Activated naive CD8-positive, alpha-beta T cell treated with anti-CD3 and anti-CD28 coated beads, Interleukin-2, amount 50 U/mL, for 24 hours (primary cell): ENCODE results near the gene PTGDR.
A peak's percentile ranks its signal among the peaks of the same experiment; 100 is the strongest.

Experiments
- ATAC-seq: fragments of 150-1000 bp; cut with Tn5 transposase; one replicate; pipeline ENCODE4 v1.10.0; 2021
- DNase-seq: peaks from one replicate; pipeline ENCODE4 v3.0.0; 2021
- H3K27ac Mint-ChIP-seq: one replicate; pipeline ENCODE4 v1.8.0; 2021; ENCODE audit warnings: mild to moderate bottlenecking, mixed read lengths
- H3K27me3 Mint-ChIP-seq: one replicate; pipeline ENCODE4 v1.8.0; 2021; ENCODE audit warnings: mixed read lengths
- H3K36me3 Mint-ChIP-seq: one replicate; pipeline ENCODE4 v1.8.0; 2021; ENCODE audit warnings: low read depth, mixed read lengths
- H3K4me1 Mint-ChIP-seq: one replicate; pipeline ENCODE4 v1.8.0; 2021; ENCODE audit warnings: mixed read lengths
- H3K4me3 Mint-ChIP-seq: one replicate; pipeline ENCODE4 v1.8.0; 2021; ENCODE audit warnings: mild to moderate bottlenecking, moderate library complexity, mixed read lengths
- H3K9me3 Mint-ChIP-seq: one replicate; pipeline ENCODE4 v1.8.0; 2021; ENCODE audit warnings: mixed read lengths

Gene PTGDR

DNA sequence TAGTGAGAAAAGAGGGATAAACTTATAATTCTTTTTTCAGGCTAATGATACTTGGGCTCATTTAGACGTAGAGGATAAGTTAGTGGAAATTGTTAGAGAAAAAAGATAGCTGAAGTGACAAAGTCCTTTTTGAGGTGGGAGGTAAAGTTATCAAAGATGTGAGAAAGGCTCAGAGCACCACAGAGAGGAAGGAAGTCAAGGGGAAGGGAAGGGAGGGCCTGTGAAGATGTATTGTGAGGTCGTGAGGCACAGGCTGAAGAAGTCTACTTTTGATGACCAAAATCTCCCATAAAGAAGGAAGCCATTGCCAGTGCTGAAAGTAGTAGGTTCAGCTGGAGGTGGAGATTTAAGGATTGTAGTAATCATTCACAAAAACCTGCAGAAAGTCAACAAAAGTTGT is 19.4 kb upstream of the PTGDR start:
- no peak for DNase-seq
- H3K27me3 Mint-ChIP-seq = no peaks in the 10 kb centered on the region
- peaks cover 7% of the 10 kb centered on the region for H3K9me3 Mint-ChIP-seq
- peaks cover 1% of the 10 kb centered on the region for H3K36me3 Mint-ChIP-seq
- H3K27ac Mint-ChIP-seq = no peak overlapping the region
- peaks cover 17% of the 10 kb centered on the region for H3K4me1 Mint-ChIP-seq
- H3K4me3 Mint-ChIP-seq = no peak overlapping the region
- no peak for ATAC-seq

DNA sequence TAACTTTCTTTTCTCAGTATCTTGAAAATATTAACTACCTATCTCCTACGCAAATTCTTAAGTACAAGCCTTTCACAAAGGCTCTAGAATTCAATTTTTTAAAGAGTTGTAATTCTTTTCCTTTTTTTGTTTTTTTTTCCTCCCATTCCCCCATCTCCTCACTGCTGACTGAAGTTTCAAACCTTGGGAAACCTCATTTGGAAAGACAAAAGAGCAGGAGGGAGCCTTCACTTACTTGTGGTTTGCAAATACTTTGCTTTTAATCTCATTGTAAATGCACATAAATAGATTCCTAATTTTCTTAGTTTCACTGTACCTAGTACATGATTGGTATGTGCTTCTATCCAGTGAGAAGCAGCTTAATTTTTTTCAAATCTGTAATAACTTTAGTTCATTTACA is 15.8 kb upstream of the PTGDR start:
- H3K4me1 Mint-ChIP-seq = peaks cover 15% of the 10 kb centered on the region
- ATAC-seq = no peak
- H3K27ac Mint-ChIP-seq = no peak overlapping the region
- no peak for DNase-seq
- no peak overlapping the region for H3K4me3 Mint-ChIP-seq
- H3K36me3 Mint-ChIP-seq = peaks cover 1% of the 10 kb centered on the region
- H3K27me3 Mint-ChIP-seq = peaks cover 2% of the 10 kb centered on the region
- H3K9me3 Mint-ChIP-seq = peaks cover 8% of the 10 kb centered on the region

DNA sequence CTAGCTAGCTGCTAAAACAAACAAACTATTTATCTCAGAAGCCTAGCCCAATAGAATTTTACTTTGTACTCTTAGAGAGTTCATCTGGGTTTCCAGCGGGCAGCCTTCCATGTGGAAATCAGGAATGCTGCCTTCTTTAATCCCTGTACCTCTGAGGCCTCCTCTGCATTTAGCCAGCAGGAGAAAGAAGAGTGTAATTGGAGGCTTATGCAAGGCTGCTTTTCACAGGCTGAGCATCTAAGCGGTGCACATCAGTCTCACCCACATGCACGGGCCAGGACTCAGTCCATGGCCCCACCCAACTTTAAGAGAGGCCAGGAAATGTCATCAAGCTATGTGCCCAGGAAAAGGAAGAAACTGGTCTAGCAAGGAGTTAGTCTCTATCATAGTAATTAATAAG is 14.0 kb upstream of the PTGDR start:
- Mint-ChIP-seq H3K4me1 (no peaks in the 10 kb centered on the region), H3K27me3 (peaks cover 2% of the 10 kb centered on the region), H3K9me3 (peaks cover 5% of the 10 kb centered on the region), H3K4me3 (no peak overlapping the region), H3K36me3 (no peaks in the 10 kb centered on the region), H3K27ac (no peak overlapping the region)
- DNase-seq (no peak), ATAC-seq (no peak)

DNA sequence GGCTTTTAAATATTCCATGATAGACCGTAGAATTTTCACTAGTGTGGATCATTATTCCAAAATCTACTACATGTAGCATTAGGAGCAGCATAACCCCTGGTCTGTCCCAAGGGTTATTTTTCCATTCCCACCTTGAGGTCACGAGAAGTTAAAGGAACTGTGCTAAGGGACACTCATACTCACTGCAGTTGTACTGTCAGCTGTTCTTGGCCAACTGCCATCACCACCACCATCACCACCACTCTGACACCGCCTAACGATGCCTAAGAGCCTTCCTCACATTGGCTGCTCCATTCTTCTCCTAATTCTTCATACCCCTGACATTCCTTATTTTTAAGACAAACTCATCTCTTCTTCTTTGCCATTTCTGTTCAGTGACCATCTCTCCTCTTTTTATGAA is 13.4 kb upstream of the PTGDR start:
- peaks cover 9% of the 10 kb centered on the region for H3K9me3 Mint-ChIP-seq
- no peak overlapping the region for H3K4me3 Mint-ChIP-seq
- DNase-seq (no peak), ATAC-seq (no peak)
- H3K27ac Mint-ChIP-seq = no peak overlapping the region
- H3K4me1 Mint-ChIP-seq = peaks cover 4% of the 10 kb centered on the region
- no peaks in the 10 kb centered on the region for H3K36me3 Mint-ChIP-seq
- H3K27me3 Mint-ChIP-seq = peaks cover 2% of the 10 kb centered on the region

DNA sequence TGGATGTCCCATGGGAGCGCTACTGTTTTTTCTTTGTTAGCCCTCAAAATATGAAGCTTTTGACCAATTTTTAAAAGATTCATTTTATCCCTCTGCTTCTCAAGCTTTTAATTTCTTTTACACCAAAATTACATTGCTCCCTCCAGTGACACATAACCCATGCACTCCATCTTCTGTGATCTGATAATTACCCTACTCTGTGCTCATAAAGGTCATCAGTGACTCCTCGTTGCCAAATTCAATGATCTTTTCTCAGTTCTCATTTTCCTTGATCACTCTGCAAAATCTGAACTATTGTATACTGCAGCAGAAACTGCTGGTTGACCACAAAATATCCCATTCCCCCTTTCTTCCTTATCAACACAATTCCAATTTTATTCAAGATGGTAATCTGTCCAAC is 8.7 kb upstream of the PTGDR start:
- Mint-ChIP-seq H3K4me1 (peaks cover 17% of the 10 kb centered on the region), H3K9me3 (peaks cover 9% of the 10 kb centered on the region), H3K4me3 (no peak overlapping the region), H3K27me3 (peaks cover 2% of the 10 kb centered on the region), H3K27ac (no peak overlapping the region), H3K36me3 (no peaks in the 10 kb centered on the region)
- ATAC-seq = no peak
- no peak for DNase-seq

DNA sequence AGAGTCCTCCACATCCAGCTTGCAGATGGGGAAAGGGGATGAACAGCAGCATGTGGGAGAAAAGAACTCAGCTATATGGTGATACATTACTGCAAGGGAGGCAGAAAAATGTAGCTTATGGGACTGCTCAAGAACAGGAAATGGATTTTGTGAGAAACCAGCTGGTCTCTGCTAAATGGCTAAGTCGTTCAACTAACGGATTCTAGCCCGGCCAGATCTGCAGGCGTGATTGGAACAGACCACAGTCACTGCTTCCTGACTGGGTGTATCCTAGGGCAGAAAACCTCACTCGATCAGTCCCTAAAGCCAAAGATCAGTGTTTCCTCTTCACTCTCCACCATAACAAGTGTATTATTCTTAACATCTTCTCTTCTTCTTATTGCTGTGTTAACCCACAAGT is 8.1 kb upstream of the PTGDR start:
- no peak for ATAC-seq
- no peak overlapping the region for H3K27ac Mint-ChIP-seq

DNA sequence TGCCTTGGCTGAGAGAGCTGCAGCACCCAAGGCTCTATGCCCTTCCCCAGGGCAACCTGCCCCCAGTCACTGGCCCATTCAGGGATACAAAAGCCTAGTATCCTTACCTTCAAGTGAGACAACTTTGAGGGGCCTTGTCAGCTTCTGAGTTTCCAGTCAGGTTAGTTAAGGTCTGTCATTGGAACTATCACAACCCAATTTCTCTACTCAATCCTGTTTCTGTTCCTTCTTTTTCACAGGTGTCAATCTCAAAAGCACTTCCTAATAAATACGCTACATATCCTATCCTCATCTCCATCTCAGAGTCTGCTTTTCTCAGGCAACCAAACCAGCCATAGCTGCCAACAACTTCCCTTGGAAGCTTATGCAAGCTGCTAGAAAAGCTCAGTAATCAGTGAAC is 4.9 kb upstream of the PTGDR start:
- ATAC-seq (no peak), DNase-seq (no peak)
- Mint-ChIP-seq H3K36me3 (no peaks in the 10 kb centered on the region), H3K27ac (no peak overlapping the region), H3K27me3 (peaks cover 10% of the 10 kb centered on the region), H3K4me1 (peaks cover 43% of the 10 kb centered on the region), H3K4me3 (no peak overlapping the region), H3K9me3 (peaks cover 4% of the 10 kb centered on the region)

More for the DNA sequence above, 8.1 kb upstream of the PTGDR start:
- Mint-ChIP-seq H3K4me1 (peaks cover 17% of the 10 kb centered on the region), H3K27me3 (peaks cover 2% of the 10 kb centered on the region), H3K36me3 (no peaks in the 10 kb centered on the region), H3K4me3 (no peak overlapping the region), H3K9me3 (peaks cover 9% of the 10 kb centered on the region)
- no peak for DNase-seq

DNA sequence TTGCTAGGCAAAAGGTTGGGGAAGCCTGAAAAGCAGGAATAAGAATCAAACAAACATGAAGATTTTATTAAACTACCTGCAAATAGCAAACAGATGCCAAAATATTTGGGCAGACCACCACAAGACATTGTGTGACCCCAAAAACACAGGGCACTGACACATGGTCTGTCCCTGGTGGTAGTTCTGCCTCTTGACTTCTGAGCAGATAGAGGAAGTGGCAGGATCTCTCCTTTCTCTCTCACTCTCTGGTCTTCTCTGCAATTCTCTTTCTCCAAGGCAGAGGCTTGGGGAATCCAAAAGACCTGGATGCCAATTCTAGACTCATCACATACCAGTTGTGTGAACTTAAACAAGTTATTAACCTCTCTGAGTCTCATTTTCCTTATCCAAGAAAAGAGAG is 4.3 kb upstream of the PTGDR start:
- DNase-seq (no peak), ATAC-seq (no peak)
- Mint-ChIP-seq H3K9me3 (peaks cover 4% of the 10 kb centered on the region), H3K27ac (no peak overlapping the region), H3K4me3 (no peak overlapping the region), H3K4me1 (peaks cover 46% of the 10 kb centered on the region), H3K27me3 (peaks cover 14% of the 10 kb centered on the region), H3K36me3 (no peaks in the 10 kb centered on the region)

DNA sequence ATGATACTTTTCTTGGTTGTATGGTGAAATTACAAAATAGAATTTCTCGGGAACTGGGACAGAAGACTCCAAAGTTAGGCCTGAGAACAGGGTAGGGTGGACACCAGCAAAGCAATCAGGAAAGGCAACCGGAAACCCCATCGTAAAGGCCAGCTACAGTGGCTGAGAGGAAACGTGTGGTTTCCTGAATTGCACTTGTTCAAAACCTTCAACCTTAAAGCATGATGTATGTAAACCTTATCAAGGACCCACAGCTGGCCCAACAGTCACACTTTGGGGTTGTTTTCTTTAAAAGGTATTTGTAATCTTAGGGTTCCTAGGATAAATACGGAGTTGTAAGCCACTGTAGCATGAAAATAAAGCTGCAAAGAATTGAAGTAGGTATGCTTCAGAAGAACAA is 2.2 kb upstream of the PTGDR start:
- H3K4me3 Mint-ChIP-seq = no peak overlapping the region
- H3K27me3 Mint-ChIP-seq = peaks cover 32% of the 10 kb centered on the region
- no peaks in the 10 kb centered on the region for H3K36me3 Mint-ChIP-seq
- DNase-seq = no peak
- H3K27ac Mint-ChIP-seq = no peak overlapping the region
- H3K9me3 Mint-ChIP-seq = no peaks in the 10 kb centered on the region
- peaks cover 44% of the 10 kb centered on the region for H3K4me1 Mint-ChIP-seq
- no peak for ATAC-seq

DNA sequence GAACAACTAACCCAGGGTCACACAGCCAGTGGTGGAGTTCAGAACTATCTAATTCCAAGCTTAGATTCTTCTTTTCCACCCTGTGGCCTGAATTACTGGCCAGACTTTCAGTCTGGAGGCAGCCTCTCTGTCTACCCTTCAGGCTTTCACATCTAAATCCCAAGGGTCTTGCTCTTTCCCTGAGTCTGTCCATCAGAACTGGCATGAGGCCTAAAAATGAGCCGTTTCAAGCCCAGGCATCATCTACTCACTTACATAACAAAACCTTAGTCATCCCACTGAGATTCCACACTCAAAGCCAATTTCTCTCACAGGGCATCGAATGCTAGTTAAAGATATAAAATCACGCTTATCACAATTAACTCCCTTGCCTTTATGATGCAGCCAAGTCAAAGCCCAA is 1.3 kb upstream of the PTGDR start:
- Mint-ChIP-seq H3K36me3 (no peaks in the 10 kb centered on the region), H3K27ac (peak overlapping the region; percentile 0), H3K4me1 (peaks cover 45% of the 10 kb centered on the region), H3K9me3 (no peaks in the 10 kb centered on the region), H3K27me3 (peaks cover 35% of the 10 kb centered on the region), H3K4me3 (no peak overlapping the region)
- DNase-seq = no peak
- ATAC-seq = no peak

DNA sequence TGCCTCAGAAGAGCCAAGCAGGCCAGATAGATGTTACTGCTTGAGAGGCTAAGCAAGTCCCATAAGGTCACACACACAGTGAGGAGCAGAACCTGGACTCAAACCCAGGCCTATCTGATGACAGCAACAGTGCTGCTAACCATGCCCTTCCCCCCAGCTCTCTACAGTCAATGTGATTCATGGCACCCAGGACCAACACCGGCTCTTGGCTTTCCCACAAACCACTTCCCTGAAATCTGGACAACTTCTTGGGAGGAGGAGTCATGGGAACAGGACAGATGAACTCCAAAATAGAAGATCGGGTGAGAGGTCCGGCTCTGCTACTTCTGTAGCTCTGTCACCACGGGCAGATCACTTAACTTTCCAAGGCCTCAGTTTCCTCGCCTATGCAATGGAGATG is 716 bp upstream of the PTGDR start:
- H3K27ac Mint-ChIP-seq = no peak overlapping the region
- DNase-seq (no peak), ATAC-seq (no peak)
- H3K9me3 Mint-ChIP-seq = no peaks in the 10 kb centered on the region
- peaks cover 45% of the 10 kb centered on the region for H3K4me1 Mint-ChIP-seq
- H3K27me3 Mint-ChIP-seq = peaks cover 35% of the 10 kb centered on the region
- peak overlapping the region; percentile 83 for H3K4me3 Mint-ChIP-seq
- H3K36me3 Mint-ChIP-seq = no peaks in the 10 kb centered on the region

DNA sequence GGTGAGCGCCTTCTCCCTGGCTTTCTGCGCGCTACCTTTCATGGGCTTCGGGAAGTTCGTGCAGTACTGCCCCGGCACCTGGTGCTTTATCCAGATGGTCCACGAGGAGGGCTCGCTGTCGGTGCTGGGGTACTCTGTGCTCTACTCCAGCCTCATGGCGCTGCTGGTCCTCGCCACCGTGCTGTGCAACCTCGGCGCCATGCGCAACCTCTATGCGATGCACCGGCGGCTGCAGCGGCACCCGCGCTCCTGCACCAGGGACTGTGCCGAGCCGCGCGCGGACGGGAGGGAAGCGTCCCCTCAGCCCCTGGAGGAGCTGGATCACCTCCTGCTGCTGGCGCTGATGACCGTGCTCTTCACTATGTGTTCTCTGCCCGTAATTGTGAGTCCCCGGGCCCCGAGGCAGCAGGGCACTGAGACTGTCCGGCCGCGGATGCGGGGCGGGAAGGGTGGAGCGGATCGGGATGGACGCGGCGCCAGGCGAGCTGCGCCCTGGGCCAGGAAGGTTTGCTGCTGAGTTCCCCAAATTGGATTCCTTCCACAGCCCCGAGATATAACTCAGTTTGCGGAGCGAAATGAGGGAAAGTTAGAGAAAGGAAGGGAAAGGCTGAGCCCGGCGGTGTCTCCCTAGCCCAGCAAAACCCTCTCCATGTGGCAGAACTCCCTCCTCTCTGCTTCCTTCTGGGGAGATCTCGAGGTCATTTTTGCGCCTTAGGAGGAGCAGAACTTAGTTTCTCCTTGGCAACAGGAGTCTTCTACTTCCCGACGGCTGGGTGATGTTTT is 972 bp downstream of the PTGDR start:
- H3K27ac Mint-ChIP-seq = no peak overlapping the region
- ATAC-seq (peak; percentile 37), DNase-seq (peak; percentile 36)
- H3K4me1 Mint-ChIP-seq = peaks cover 43% of the 10 kb centered on the region
- no peaks in the 10 kb centered on the region for H3K9me3 Mint-ChIP-seq
- H3K36me3 Mint-ChIP-seq = no peaks in the 10 kb centered on the region
- H3K4me3 Mint-ChIP-seq = peak overlapping the region; percentile 83
- peaks cover 35% of the 10 kb centered on the region for H3K27me3 Mint-ChIP-seq

DNA sequence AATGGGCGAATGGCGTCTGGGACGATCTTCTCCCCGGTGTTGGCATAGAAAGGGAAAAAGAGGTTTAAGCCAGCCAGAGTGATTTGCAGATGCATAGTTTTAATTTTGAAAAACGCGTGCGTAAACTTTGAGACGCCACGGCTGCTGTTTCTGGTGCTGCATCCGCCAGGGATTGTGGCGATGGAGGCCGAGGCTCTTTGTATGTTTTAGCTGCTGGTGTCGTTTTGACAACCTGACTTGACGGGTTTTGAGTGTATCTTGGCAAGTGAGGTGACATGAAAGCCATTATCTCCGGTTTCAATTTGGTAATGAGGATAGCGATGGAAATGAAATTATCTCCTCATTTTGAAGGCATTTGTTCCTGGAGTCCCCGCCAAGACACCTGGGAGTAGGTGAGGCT is 1.6 kb downstream of the PTGDR start:
- H3K4me3 Mint-ChIP-seq = peak overlapping the region; percentile 83
- no peak for DNase-seq
- H3K27me3 Mint-ChIP-seq = peaks cover 35% of the 10 kb centered on the region
- H3K27ac Mint-ChIP-seq = no peak overlapping the region
- ATAC-seq = no peak
- H3K4me1 Mint-ChIP-seq = peaks cover 43% of the 10 kb centered on the region
- H3K36me3 Mint-ChIP-seq = no peaks in the 10 kb centered on the region
- H3K9me3 Mint-ChIP-seq = no peaks in the 10 kb centered on the region

DNA sequence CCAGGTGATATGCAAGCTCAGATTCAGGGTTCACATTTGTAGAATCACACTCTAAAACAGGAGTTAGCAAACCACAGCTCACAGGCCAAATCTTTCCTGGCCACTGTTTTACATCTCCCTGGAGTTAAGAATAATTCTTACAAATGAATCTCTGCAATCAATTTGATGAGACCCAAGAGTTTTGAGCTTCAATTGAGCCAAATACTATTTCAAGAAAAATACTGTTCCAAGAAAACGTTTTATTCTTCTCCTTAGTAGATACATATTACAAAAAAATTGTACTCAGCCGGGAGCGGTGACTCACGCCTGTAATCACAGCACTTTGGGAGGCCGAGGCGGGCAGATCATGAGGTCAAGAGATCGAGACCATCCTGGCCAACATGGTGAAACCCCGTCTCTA is 2.5 kb downstream of the PTGDR start:
- H3K27ac Mint-ChIP-seq = no peak overlapping the region
- H3K36me3 Mint-ChIP-seq = no peaks in the 10 kb centered on the region
- H3K4me3 Mint-ChIP-seq = peak overlapping the region; percentile 83
- no peaks in the 10 kb centered on the region for H3K9me3 Mint-ChIP-seq
- H3K27me3 Mint-ChIP-seq = peaks cover 35% of the 10 kb centered on the region
- ATAC-seq (no peak), DNase-seq (no peak)
- H3K4me1 Mint-ChIP-seq = peaks cover 45% of the 10 kb centered on the region

DNA sequence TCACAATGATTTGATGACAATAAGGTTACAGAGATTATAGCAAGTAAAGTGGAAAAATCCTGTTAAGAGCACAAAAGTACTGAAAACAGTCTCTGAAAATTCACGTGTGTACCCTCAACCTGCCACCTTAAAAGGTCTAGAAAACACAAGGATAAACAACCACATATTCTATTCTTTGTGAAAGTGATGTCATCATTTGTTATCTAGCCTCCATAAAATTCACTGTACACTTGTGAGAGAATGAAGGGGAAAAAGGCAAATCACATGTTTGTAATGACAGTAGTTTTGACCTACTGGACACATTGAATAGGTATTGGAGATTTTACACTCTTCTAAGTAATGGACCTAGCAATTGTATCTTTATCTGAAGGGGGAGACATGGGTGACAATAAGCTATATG is 4.0 kb downstream of the PTGDR start:
- H3K27me3 Mint-ChIP-seq = peaks cover 35% of the 10 kb centered on the region

DNA sequence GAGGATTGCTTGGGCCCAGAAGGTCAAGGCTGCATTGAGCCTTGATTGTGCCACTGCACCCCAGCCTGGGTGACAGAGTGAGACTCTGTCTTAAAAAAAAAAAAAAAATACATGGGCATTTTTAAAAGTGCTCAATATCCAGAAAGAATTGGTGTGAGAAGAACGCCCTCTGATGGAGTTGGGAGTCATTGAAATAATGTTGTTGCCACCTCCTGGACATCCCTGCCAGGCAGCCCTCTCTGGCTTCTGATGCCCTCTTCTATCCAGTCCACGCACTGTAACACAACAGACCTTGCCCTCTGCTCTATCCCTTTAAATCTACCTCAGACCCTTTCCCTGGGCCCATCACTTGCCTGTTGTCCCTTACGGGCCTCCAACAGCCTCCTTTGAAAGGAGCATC is 4.9 kb downstream of the PTGDR start:
- Mint-ChIP-seq H3K36me3 (no peaks in the 10 kb centered on the region), H3K9me3 (no peaks in the 10 kb centered on the region), H3K4me1 (peaks cover 27% of the 10 kb centered on the region), H3K4me3 (no peak overlapping the region), H3K27ac (no peak overlapping the region), H3K27me3 (peaks cover 28% of the 10 kb centered on the region)
- ATAC-seq (no peak), DNase-seq (no peak)

More for the DNA sequence above, 4.0 kb downstream of the PTGDR start:
- peaks cover 36% of the 10 kb centered on the region for H3K4me1 Mint-ChIP-seq
- no peaks in the 10 kb centered on the region for H3K9me3 Mint-ChIP-seq
- DNase-seq (no peak), ATAC-seq (no peak)
- H3K36me3 Mint-ChIP-seq = no peaks in the 10 kb centered on the region
- H3K4me3 Mint-ChIP-seq = no peak overlapping the region
- no peak overlapping the region for H3K27ac Mint-ChIP-seq
